ENCODE data around the gene AIRE.
"Not testable (repeated sequence)": the region's sequence is repeated elsewhere in the genome, so short reads cannot be mapped to it uniquely, and the experiment has no call there.

AIRE gene

GRCh38 chr21:44267655-44268142 is 18.0 kb upstream of the AIRE start:
- no peak for DNase-seq (ENCODE audit: low read depth)

- no peak for DNase-seq (ENCODE audit: low read depth)
These were observed 16.6 kb upstream of the AIRE start for GRCh38 chr21:44269090-44269489.

- no peak for DNase-seq (ENCODE audit: low read depth)
These were observed 14.0 kb upstream of the AIRE start for GRCh38 chr21:44271558-44272283.

- no peak for DNase-seq (ENCODE audit: low read depth)
These were observed 13.3 kb upstream of the AIRE start for GRCh38 chr21:44272284-44272858.

- no peak for DNase-seq (ENCODE audit: low read depth)
These were observed 12.6 kb upstream of the AIRE start for GRCh38 chr21:44273046-44273445.

- no peak for DNase-seq (ENCODE audit: low read depth)
These were observed 10.6 kb upstream of the AIRE start for GRCh38 chr21:44275041-44275440.

GRCh38 chr21:44279354-44280260 is 6.1 kb upstream of the AIRE start:
- DNase-seq (ENCODE audit: low read depth) = no peak

- no peak for DNase-seq (ENCODE audit: low read depth)
These were observed 3.9 kb upstream of the AIRE start for GRCh38 chr21:44281801-44282200.

GRCh38 chr21:44282370-44282769 is 3.3 kb upstream of the AIRE start:
- no peak for DNase-seq (ENCODE audit: low read depth)

- DNase-seq (ENCODE audit: low read depth) = not testable (repeated sequence)
These were observed 2.4 kb upstream of the AIRE start for GRCh38 chr21:44283211-44283785.

- DNase-seq (ENCODE audit: low read depth) = no peak
These were observed 1.7 kb upstream of the AIRE start for GRCh38 chr21:44283948-44284347.

GRCh38 chr21:44286086-44286715 is 525 bp downstream of the AIRE start:
- DNase-seq (ENCODE audit: low read depth) = no peak

- no peak for DNase-seq (ENCODE audit: low read depth)
These were observed 1.3 kb downstream of the AIRE start for GRCh38 chr21:44286716-44287632.

GRCh38 chr21:44288251-44289110 is 2.8 kb downstream of the AIRE start:
- DNase-seq (ENCODE audit: low read depth) = no peak

- no peak for DNase-seq (ENCODE audit: low read depth)
These were observed 3.8 kb downstream of the AIRE start for GRCh38 chr21:44289381-44290010.

- no peak for DNase-seq (ENCODE audit: low read depth)
These were observed 4.8 kb downstream of the AIRE start for GRCh38 chr21:44290327-44291077.

- no peak for DNase-seq (ENCODE audit: low read depth)
These were observed 5.6 kb downstream of the AIRE start for GRCh38 chr21:44291078-44291935.

Data from non-pigmented ciliary epithelial cell (primary cell).